H1 (cell line): ENCODE results near the gene PGP. TPM values are rescaled to one million over a fixed set of nuclear protein-coding genes. Genes with fewer than 3 reads are reported as not detected.

Experiments
- CTCF ChIA-PET: fragments of 300-600 bp; sonication (Branson Sonifier 250); formaldehyde crosslinking; loops from one replicate; lab custom pipeline; 2021; ENCODE audit not compliant: partially characterized antibody; lab: Charles Lee
- POLR2A ChIA-PET: fragments of 300-600 bp; sonication (Branson Sonifier 250); formaldehyde crosslinking; loops from one replicate; lab custom pipeline; 2021; ENCODE audit warnings: inconsistent platforms; ENCODE audit not compliant: partially characterized antibody; lab: Charles Lee
- DNase-seq, 2 experiments: peaks; one replicate each; pipeline versions ENCODE4 v3.0.0 to v3.0.0-alpha.2; 2010 to 2022; ENCODE audit warnings: low spot score in 2 of 2, low read depth in 1 of 2, mixed read lengths in 1 of 2
- FAIRE-seq: peaks from 2 replicates; lab custom pipeline; 2011; peaks lifted over from hg19 to GRCh38; lab: Jason Lieb, UNC
- H2AFZ ChIP-seq: 2 replicates; pipeline ENCODE4 v1.8.1; 2012; ENCODE audit warnings: low read length, inconsistent platforms
- H2AK5ac ChIP-seq: 2 replicates; pipeline ENCODE4 v1.6.1; 2013; ENCODE audit warnings: low read depth, low read length
- H2BK120ac ChIP-seq: replicated peaks from 2 replicates; pipeline ENCODE3; 2013; ENCODE audit warnings: low read depth, low read length, inconsistent platforms
- H2BK12ac ChIP-seq: 2 replicates; pipeline ENCODE4 v1.6.1; 2013; ENCODE audit warnings: low read depth, low read length
- H2BK15ac ChIP-seq: 2 replicates; pipeline ENCODE4 v1.6.1; 2013; ENCODE audit warnings: low read length
- H2BK20ac ChIP-seq: 2 replicates; pipeline ENCODE4 v1.6.1; 2013; ENCODE audit warnings: low read length
- H2BK5ac ChIP-seq: 2 replicates; pipeline ENCODE4 v1.6.1; 2013; ENCODE audit warnings: low read depth, low read length
- H3K14ac ChIP-seq: 2 replicates; pipeline ENCODE4 v1.6.1; 2013; ENCODE audit warnings: inconsistent platforms; ENCODE audit not compliant: insufficient read length
- H3K18ac ChIP-seq: 2 replicates; pipeline ENCODE4 v1.6.1; 2013; ENCODE audit warnings: low read length; ENCODE audit errors: extremely low read depth
- H3K23ac ChIP-seq: 2 replicates; pipeline ENCODE4 v1.6.1; 2013; ENCODE audit warnings: inconsistent platforms; ENCODE audit not compliant: insufficient read length
- H3K23me2 ChIP-seq: 2 replicates; pipeline ENCODE4 v1.6.1; 2013; ENCODE audit warnings: low read depth, low read length
- H3K27ac ChIP-seq: 2 replicates; pipeline ENCODE4 v1.6.1; 2011; ENCODE audit warnings: low read depth, low read length, inconsistent platforms
- H3K27me3 ChIP-seq, 4 experiments: replicated peaks in 1 of 4; 1 replicate in 1 of 4; 2 replicates in 3 of 4; pipeline versions ENCODE4 v1.6.1 to v1.8.1; 2011 to 2013; ENCODE audit warnings: low read length in 3 of 4, mild to moderate bottlenecking in 3 of 4, inconsistent platforms in 2 of 4, mixed read lengths in 2 of 4, moderate library complexity in 1 of 4; ENCODE audit not compliant: control insufficient read depth in 3 of 4, insufficient read depth in 3 of 4; ENCODE audit errors: extremely low read depth in 1 of 4
- H3K36me3 ChIP-seq, 4 experiments: 2 replicates each; pipeline versions ENCODE4 v1.6.1 to v1.8.1; 2011 to 2013; ENCODE audit warnings: mild to moderate bottlenecking in 4 of 4, low read length in 3 of 4, moderate library complexity in 2 of 4, control low read depth in 1 of 4, inconsistent platforms in 1 of 4; ENCODE audit not compliant: insufficient read depth in 4 of 4, control insufficient read depth in 2 of 4
- H3K4ac ChIP-seq: replicated peaks from 2 replicates; pipeline ENCODE3; 2013; ENCODE audit warnings: low read length, low read depth, mixed read lengths, inconsistent platforms; ENCODE audit not compliant: insufficient read length
- H3K4me1 ChIP-seq, 4 experiments: replicated peaks in 1 of 4; 1 replicate in 1 of 4; 2 replicates in 3 of 4; pipeline versions ENCODE4 v1.6.1 to v1.8.1; 2011 to 2013; ENCODE audit warnings: low read length in 3 of 4, inconsistent platforms in 2 of 4, mixed read lengths in 1 of 4; ENCODE audit not compliant: insufficient read depth in 4 of 4, control insufficient read depth in 3 of 4
- H3K4me2 ChIP-seq, 2 experiments: 2 replicates each; pipeline versions ENCODE4 v1.6.1 to v1.8.1; 2011 to 2013; ENCODE audit warnings: low read depth in 2 of 2, low read length in 2 of 2, control low read depth in 1 of 2, inconsistent platforms in 1 of 2, mild to moderate bottlenecking in 1 of 2; ENCODE audit not compliant: insufficient read depth in 1 of 2
- H3K4me3 ChIP-seq, 4 experiments: fragments of 200-600, 300-600 bp in 1 of 4; sonication (generic), shearing (Covaris generic), sonication (Bioruptor Twin) in 1 of 4; 2 replicates each; pipeline versions ENCODE4 v1.5.1 to v1.8.1; 2011 to 2016; ENCODE audit warnings: low read length in 4 of 4, low read depth in 3 of 4, control low read depth in 2 of 4, inconsistent platforms in 2 of 4, mild to moderate bottlenecking in 2 of 4, mixed read lengths in 1 of 4, moderate library complexity in 1 of 4; ENCODE audit not compliant: insufficient read depth in 2 of 4; ENCODE audit errors: extremely low read depth in 1 of 4
- H3K56ac ChIP-seq: replicated peaks from 2 replicates; pipeline ENCODE3; 2013; ENCODE audit warnings: low read depth, mild to moderate bottlenecking, mixed read lengths, low read length, inconsistent platforms; ENCODE audit not compliant: insufficient read length
- H3K79me1 ChIP-seq: 2 replicates; pipeline ENCODE4 v1.6.1; 2013; ENCODE audit warnings: low read depth, low read length, control low read depth
- H3K79me2 ChIP-seq, 2 experiments: 2 replicates each; pipeline versions ENCODE4 v1.6.1 to v1.8.1; 2012 to 2013; ENCODE audit warnings: low read length in 2 of 2, mild to moderate bottlenecking in 2 of 2, inconsistent platforms in 1 of 2; ENCODE audit not compliant: insufficient read depth in 2 of 2, control insufficient read depth in 1 of 2
- H3K9ac ChIP-seq, 4 experiments: replicated peaks in 1 of 4; 1 replicate in 1 of 4; 2 replicates in 3 of 4; pipeline versions ENCODE4 v1.6.1 to v1.8.1; 2011 to 2013; ENCODE audit warnings: low read depth in 3 of 4, low read length in 3 of 4, control low read depth in 2 of 4, mild to moderate bottlenecking in 2 of 4, moderate library complexity in 2 of 4, inconsistent platforms in 1 of 4; ENCODE audit errors: extremely low read depth in 1 of 4
- H3K9me3 ChIP-seq, 2 experiments: 2 replicates each; pipeline versions ENCODE4 v1.6.1 to v1.8.1; 2012 to 2013; ENCODE audit warnings: mild to moderate bottlenecking in 2 of 2, moderate library complexity in 2 of 2, control low read depth in 1 of 2, inconsistent platforms in 1 of 2, low read depth in 1 of 2, low read length in 1 of 2, mixed read lengths in 1 of 2; ENCODE audit not compliant: insufficient read depth in 2 of 2
- H4K20me1 ChIP-seq, 2 experiments: replicated peaks in 1 of 2; 2 replicates each; pipeline versions ENCODE3 to v1.8.1; 2011 to 2013; ENCODE audit warnings: inconsistent platforms in 2 of 2, low read length in 2 of 2, mild to moderate bottlenecking in 1 of 2; ENCODE audit not compliant: insufficient read depth in 2 of 2, control insufficient read depth in 1 of 2
- H4K5ac ChIP-seq: 2 replicates; pipeline ENCODE4 v1.6.1; 2013; ENCODE audit warnings: low read length, low read depth, mixed read lengths, inconsistent platforms; ENCODE audit not compliant: insufficient read length
- H4K8ac ChIP-seq: 2 replicates; pipeline ENCODE4 v1.8.0; 2013; ENCODE audit warnings: mild to moderate bottlenecking, moderate library complexity, low read length, inconsistent platforms; ENCODE audit not compliant: insufficient read depth; ENCODE audit errors: extremely low read depth
- H4K91ac ChIP-seq: replicated peaks from 2 replicates; pipeline ENCODE3; 2013; ENCODE audit warnings: low read length, mixed read lengths, inconsistent platforms; ENCODE audit not compliant: insufficient read length
- POLR2AphosphoS5 ChIP-seq: IDR thresholded peaks from 2 replicates; pipeline ENCODE4 v1.6.1; 2011; ENCODE audit warnings: low read depth, low read length
- SUZ12 ChIP-seq: fragments of 200-600 bp; sonication (generic); IDR thresholded peaks from 2 replicates; pipeline ENCODE4 v1.6.1; 2012; ENCODE audit warnings: mild to moderate bottlenecking, inconsistent platforms, low read length, moderate library complexity, mixed read lengths
- WGBS, 2 experiments: shearing (Covaris generic) in 1 of 2; methylation state at CpG; one replicate each; pipeline versions ENCODE4 v1.1.6 to v1.1.7; 2013 to 2015; ENCODE audit warnings: low lambda C conversion rate in 2 of 2, mixed read lengths in 2 of 2, inconsistent platforms in 1 of 2, low coverage in 1 of 2, missing lambda C conversion rate in 1 of 2; ENCODE audit not compliant: insufficient replicate concordance in 2 of 2, insufficient coverage in 1 of 2, insufficient read length in 1 of 2; ENCODE audit errors: extremely low coverage in 1 of 2, missing lambda C conversion rate in 1 of 2; 5-methylcytosine and 5-hydroxymethylcytosine counted together
- polyA plus RNA-seq, 7 experiments: library from polyadenylated mRNA; depleted of rRNA in 3 of 7; stranded (reverse) in 5 of 7; unstranded in 2 of 7; fragments of >200 nt in 5 of 7; fragments of 200-250 nt in 2 of 7; gene quantifications; 1 replicate in 5 of 7; 2 replicates in 1 of 7; 4 replicates in 1 of 7; pipeline versions ENCODE4 v1.2.1 to v1.2.3, GENCODE V29; 2011 to 2013; ENCODE audit warnings: missing spikeins in 2 of 7, mixed read lengths in 2 of 7
- total RNA-seq: library from RNA; stranded (reverse); fragmentation: NEBNext Ultra II Directional; extraction: Animal tissue kit (Norgen Biotek cat#: 25700); gene quantifications from 2 replicates; pipeline ENCODE4 v1.2.1, GENCODE V29; 2021

PGP gene
- total and polyA plus RNA-seq, 2 of the 8 experiments (the other 6 are each of a cell fraction or from before 2014, with no cell fraction given): 30.9 to 55.9 TPM

DNA sequence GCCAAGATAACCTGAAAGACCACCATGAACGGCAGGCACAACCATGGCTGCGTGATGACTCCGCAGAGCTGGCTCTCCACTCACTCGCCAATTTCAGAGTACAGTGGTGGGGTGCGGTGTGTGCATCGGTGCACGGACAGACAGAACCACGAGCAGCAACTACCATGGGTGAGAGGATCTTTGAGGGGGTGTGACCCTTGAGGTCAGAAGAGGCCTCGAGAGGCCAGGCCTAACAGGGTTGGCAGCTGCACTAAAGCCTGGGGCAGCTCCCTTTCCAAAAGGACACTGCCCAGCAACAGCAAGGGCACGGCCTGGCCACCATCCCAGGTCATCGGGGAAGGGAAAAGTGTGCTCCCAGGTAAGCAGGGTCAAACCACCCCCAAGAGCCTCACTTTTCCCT, 38.7 kb upstream of the PGP start:
- no peak overlapping the region for H3K4me3 ChIP-seq
- no peaks in the 10 kb centered on the region for H3K27me3 ChIP-seq
- H4K20me1 ChIP-seq: peaks cover 15 to 18% of the 10 kb centered on the region in 2 experiments
- ChIA-PET POLR2A (interaction anchor here (0.6 to 13.9 kb wide), 11 partner anchors 13 to 262 kb away, joined by 3 to 228 read pairs (median 9); partner anchors contain the start of genes DNASE1L2, E4F1, RNPS1 and TRAF7), CTCF (interaction anchor here (1.1 to 2.6 kb wide), 7 partner anchors 10 to 174 kb away, joined by 3 to 10 read pairs (median 4); no protein-coding TSS in a partner anchor)
- H3K14ac ChIP-seq: no peak overlapping the region
- H3K18ac ChIP-seq: no peak overlapping the region
- TF ChIP-seq SUZ12: no peak
- peak; percentile 23 for TF ChIP-seq POLR2AphosphoS5
- no peak overlapping the region for H2AK5ac ChIP-seq
- no peak overlapping the region for H2BK15ac ChIP-seq
- no peak overlapping the region for H3K4me2 ChIP-seq
- no peak overlapping the region for H3K9ac ChIP-seq
- H3K4ac ChIP-seq: no peak overlapping the region
- H3K36me3 ChIP-seq: peaks cover 27 to 61% (median 47%) of the 10 kb centered on the region in 4 experiments
- peaks cover 4 to 6% (median 5%) of the 10 kb centered on the region in 4 experiments; a peak in 6 of 7 replicates for H3K4me1 ChIP-seq
- H3K27ac ChIP-seq: no peak overlapping the region
- no peaks in the 10 kb centered on the region for H3K9me3 ChIP-seq
- no peak overlapping the region for H2BK120ac ChIP-seq
- H4K91ac ChIP-seq: no peak overlapping the region
- FAIRE-seq (no peak), DNase-seq (no peak)
- no peak overlapping the region for H4K5ac ChIP-seq
- peaks cover 5% of the 10 kb centered on the region; the same call in 1 of the 2 replicates for H3K23me2 ChIP-seq
- peaks cover 8% of the 10 kb centered on the region; the same call in 1 of the 2 replicates for H3K79me1 ChIP-seq
- WGBS, 2 experiments: 91% methylated on average over 10 of the region's 11 CpGs; no CpG with 5 or more reads in 1 of the 2 experiments
- H3K79me2 ChIP-seq: peaks cover 0 to 29% of the 10 kb centered on the region in 2 experiments; a peak in 2 of 4 replicates
- no peak overlapping the region for H2BK20ac ChIP-seq
- no peak overlapping the region for H3K56ac ChIP-seq
- H4K8ac ChIP-seq: no peak overlapping the region
- no peak overlapping the region for H2AFZ ChIP-seq
- H2BK5ac ChIP-seq: no peak overlapping the region; the same call in 1 of the 2 replicates
- H3K23ac ChIP-seq: no peak overlapping the region
- no peak overlapping the region for H2BK12ac ChIP-seq
